ENCODE measurements around the gene OR1E1.

DNA sequence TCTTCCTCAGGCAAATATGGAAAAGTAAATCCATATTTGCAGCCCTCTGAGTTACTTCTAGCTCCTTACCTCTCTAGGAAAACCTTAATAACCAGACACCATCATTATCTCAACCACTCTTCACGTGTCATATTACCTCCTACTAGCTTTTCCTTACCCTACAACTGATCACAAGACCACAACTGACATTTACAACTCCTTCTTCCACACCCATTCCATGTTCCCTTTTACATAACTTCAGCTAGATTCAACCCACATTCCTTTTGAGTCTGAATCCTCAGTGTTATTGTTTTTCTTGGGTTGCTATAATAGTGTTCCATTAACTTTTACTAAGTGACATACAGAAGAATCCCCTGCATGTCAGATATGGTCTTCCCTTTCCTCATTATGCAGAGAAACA lies 40.2 kb upstream of the OR1E1 start:
- TF ChIP-seq, protein P1, sequence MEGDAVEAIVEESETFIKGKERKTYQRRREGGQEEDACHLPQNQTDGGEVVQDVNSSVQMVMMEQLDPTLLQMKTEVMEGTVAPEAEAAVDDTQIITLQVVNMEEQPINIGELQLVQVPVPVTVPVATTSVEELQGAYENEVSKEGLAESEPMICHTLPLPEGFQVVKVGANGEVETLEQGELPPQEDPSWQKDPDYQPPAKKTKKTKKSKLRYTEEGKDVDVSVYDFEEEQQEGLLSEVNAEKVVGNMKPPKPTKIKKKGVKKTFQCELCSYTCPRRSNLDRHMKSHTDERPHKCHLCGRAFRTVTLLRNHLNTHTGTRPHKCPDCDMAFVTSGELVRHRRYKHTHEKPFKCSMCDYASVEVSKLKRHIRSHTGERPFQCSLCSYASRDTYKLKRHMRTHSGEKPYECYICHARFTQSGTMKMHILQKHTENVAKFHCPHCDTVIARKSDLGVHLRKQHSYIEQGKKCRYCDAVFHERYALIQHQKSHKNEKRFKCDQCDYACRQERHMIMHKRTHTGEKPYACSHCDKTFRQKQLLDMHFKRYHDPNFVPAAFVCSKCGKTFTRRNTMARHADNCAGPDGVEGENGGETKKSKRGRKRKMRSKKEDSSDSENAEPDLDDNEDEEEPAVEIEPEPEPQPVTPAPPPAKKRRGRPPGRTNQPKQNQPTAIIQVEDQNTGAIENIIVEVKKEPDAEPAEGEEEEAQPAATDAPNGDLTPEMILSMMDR (conservative IDR thresholded peaks at IDR 0.05) = no peak
- no peak for TF ChIP-seq ZFX (IDR thresholded peaks at IDR 0.05)

All from C4-2B (cell line).